MM.1S (cell line): ENCODE results near the gene DHX15.

ENCODE experiments used
- EZH2 ChIP-seq: fragments of 300-600 bp; sonication (generic); optimal IDR thresholded peaks from 2 replicates; pipeline ENCODE3; 2017; ENCODE audit warnings: low read depth, mild to moderate bottlenecking, antibody characterized with exemption, low read length, mixed read lengths
- EZH2phosphoT487 ChIP-seq: fragments of 300-600 bp; sonication (generic); IDR thresholded peaks from 2 replicates; pipeline ENCODE4 v1.6.1; 2018; ENCODE audit warnings: antibody characterized with exemption, low read length
- TF ChIP-seq, protein P1 (sequence below): fragments of 300-600 bp; sonication (generic); IDR thresholded peaks from 2 replicates; pipeline ENCODE4 v1.5.1; 2016; ENCODE audit warnings: antibody characterized with exemption, low read length, mixed read lengths

DNA sequence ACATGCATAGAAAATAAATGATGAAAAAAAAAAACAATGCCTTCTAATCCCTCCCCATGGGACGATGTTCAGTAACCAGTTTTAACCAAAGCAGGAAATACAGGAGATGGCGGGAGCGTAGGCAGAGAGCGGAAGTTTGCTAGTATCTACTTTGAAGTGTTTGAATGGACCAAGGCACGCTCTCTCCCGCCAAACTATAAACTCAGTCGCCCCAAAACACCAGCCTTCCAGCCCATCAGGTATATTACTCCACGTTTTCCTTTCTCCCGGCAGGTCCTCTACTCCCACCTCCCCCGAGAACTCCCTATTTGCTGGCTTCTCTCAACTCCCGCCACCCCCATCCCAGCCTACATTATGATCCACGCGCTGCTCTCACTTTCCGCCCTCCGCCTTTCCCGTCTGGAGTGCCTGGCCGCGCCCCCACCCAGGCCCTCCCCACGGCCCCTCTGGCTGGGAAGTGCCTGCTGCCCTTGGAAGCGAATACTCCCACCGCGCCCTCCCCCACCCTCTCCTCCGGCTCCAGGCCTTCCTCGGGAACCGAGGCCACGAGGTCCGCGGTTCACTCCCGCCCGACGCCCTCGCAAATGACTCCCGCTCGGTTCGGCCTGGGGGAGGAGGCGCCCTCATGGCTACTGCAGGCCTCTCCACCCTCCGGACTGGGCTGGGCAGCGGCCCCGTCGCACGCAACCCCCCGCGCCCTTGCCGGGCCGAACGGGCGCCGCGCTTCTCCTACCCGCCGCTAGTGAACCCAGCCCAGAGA is 723 bp downstream of the DHX15 start:
- TF ChIP-seq, protein P1, sequence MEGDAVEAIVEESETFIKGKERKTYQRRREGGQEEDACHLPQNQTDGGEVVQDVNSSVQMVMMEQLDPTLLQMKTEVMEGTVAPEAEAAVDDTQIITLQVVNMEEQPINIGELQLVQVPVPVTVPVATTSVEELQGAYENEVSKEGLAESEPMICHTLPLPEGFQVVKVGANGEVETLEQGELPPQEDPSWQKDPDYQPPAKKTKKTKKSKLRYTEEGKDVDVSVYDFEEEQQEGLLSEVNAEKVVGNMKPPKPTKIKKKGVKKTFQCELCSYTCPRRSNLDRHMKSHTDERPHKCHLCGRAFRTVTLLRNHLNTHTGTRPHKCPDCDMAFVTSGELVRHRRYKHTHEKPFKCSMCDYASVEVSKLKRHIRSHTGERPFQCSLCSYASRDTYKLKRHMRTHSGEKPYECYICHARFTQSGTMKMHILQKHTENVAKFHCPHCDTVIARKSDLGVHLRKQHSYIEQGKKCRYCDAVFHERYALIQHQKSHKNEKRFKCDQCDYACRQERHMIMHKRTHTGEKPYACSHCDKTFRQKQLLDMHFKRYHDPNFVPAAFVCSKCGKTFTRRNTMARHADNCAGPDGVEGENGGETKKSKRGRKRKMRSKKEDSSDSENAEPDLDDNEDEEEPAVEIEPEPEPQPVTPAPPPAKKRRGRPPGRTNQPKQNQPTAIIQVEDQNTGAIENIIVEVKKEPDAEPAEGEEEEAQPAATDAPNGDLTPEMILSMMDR = no peak
- TF ChIP-seq EZH2phosphoT487 (no peak), EZH2 (no peak)
